GM12878 (cell line): Measurements from ENCODE around the gene UBXN6. TPM values are rescaled to one million over a fixed set of nuclear protein-coding genes. Genes with fewer than 3 reads are reported as not detected.

Source experiments
- BCL11A ChIP-seq: IDR thresholded peaks from 2 replicates; pipeline ENCODE4 v1.6.1; 2011; ENCODE audit warnings: low read depth, low read length
- BHLHE40 ChIP-seq, 2 experiments: fragments of 450-650 bp in 1 of 2; IDR thresholded peaks; 2 replicates each; pipeline ENCODE4 v1.6.1; 2011 to 2017; ENCODE audit warnings: low read depth in 2 of 2, borderline replicate concordance in 1 of 2, improper control_type of control experiment in 1 of 2, low read length in 1 of 2, mild to moderate bottlenecking in 1 of 2
- CEBPB ChIP-seq, 2 experiments: fragments of 150-350 bp in 1 of 2; IDR thresholded peaks; 2 replicates each; pipeline ENCODE4 v1.6.1; 2012 to 2014; ENCODE audit warnings: low read depth in 2 of 2, low read length in 2 of 2, borderline replicate concordance in 1 of 2, inconsistent platforms in 1 of 2
- CREB1 ChIP-seq: IDR thresholded peaks from 2 replicates; pipeline ENCODE4 v1.6.1; 2012; ENCODE audit warnings: low read depth, mild to moderate bottlenecking, inconsistent platforms
- DPF2 ChIP-seq: fragments of 450-650 bp; IDR thresholded peaks from 2 replicates; pipeline ENCODE4 v1.6.1; 2017; ENCODE audit warnings: mild to moderate bottlenecking
- EGR1 ChIP-seq, 2 experiments: IDR thresholded peaks; 1 replicate in 1 of 2; 2 replicates in 1 of 2; pipeline ENCODE4 v1.6.1; 2011 to 2012; ENCODE audit warnings: low read depth in 2 of 2, low read length in 2 of 2, borderline replicate concordance in 1 of 2, mild to moderate bottlenecking in 1 of 2, moderate library complexity in 1 of 2
- ESRRA ChIP-seq: IDR thresholded peaks from 2 replicates; pipeline ENCODE4 v1.6.1; 2012; ENCODE audit warnings: mild to moderate bottlenecking, low read length, improper control_type of control experiment
- FOS ChIP-seq: IDR thresholded peaks from 3 replicates; pipeline ENCODE4 v1.6.1; 2011; ENCODE audit warnings: borderline replicate concordance; ENCODE audit not compliant: insufficient read length; ENCODE audit errors: extremely low read depth
- HDGF ChIP-seq: fragments of 450-650 bp; IDR thresholded peaks from 2 replicates; pipeline ENCODE4 v1.6.1; 2016; ENCODE audit warnings: antibody characterized with exemption
- IRF3 ChIP-seq: fragments of 450-650 bp; IDR thresholded peaks from 2 replicates; pipeline ENCODE4 v1.6.1; 2014; ENCODE audit warnings: mild to moderate bottlenecking
- IRF4 ChIP-seq: IDR thresholded peaks from 2 replicates; pipeline ENCODE4 v1.6.1; 2011; ENCODE audit warnings: low read depth, low read length
- JUNB ChIP-seq: IDR thresholded peaks from 2 replicates; pipeline ENCODE4 v1.6.1; 2016; ENCODE audit warnings: antibody characterized with exemption, mild to moderate bottlenecking
- NFYB ChIP-seq: IDR thresholded peaks from 2 replicates; pipeline ENCODE4 v1.6.1; 2011; ENCODE audit warnings: low read depth, mild to moderate bottlenecking, low read length, improper control_type of control experiment, moderate library complexity; ENCODE audit not compliant: insufficient read depth
- NKRF ChIP-seq: fragments of 450-650 bp; conservative IDR thresholded peaks from 2 replicates; pipeline ENCODE4 v1.6.1; 2017; ENCODE audit warnings: mild to moderate bottlenecking, moderate library complexity
- RUNX3 ChIP-seq: IDR thresholded peaks from 2 replicates; pipeline ENCODE4 v1.6.1; 2012; ENCODE audit warnings: low read length, inconsistent platforms
- SIX5 ChIP-seq: IDR thresholded peaks from 2 replicates; pipeline ENCODE4 v1.6.1; 2011; ENCODE audit warnings: mild to moderate bottlenecking, low read depth, low read length, moderate library complexity; ENCODE audit not compliant: severe bottlenecking
- SREBF2 ChIP-seq: IDR thresholded peaks from 2 replicates; pipeline ENCODE4 v1.6.1; 2012; ENCODE audit warnings: mild to moderate bottlenecking, low read length
- SUZ12 ChIP-seq: fragments of 200-600 bp; sonication (generic); IDR thresholded peaks from one replicate; pipeline ENCODE4 v1.6.1; 2018; ENCODE audit warnings: antibody characterized with exemption, mild to moderate bottlenecking; ENCODE audit not compliant: unreplicated experiment
- USF1 ChIP-seq: IDR thresholded peaks from 2 replicates; pipeline ENCODE4 v1.6.1; 2011; ENCODE audit warnings: borderline replicate concordance, low read depth, mild to moderate bottlenecking, moderate library complexity, mixed read lengths, low read length; ENCODE audit not compliant: insufficient read depth; ENCODE audit errors: extremely low read length
- ZBTB11 ChIP-seq: fragments of 450-650 bp; formaldehyde crosslinking; IDR thresholded peaks from 2 replicates; pipeline ENCODE4 v1.5.0; 2022; ENCODE audit warnings: mild to moderate bottlenecking, missing genetic modification characterization
- ZNF274 ChIP-seq: IDR thresholded peaks from one replicate; pipeline ENCODE4 v1.8.0; 2011; ENCODE audit not compliant: insufficient read length, insufficient read depth
- ZNF622 ChIP-seq: fragments of 450-650 bp; IDR thresholded peaks from 2 replicates; pipeline ENCODE4 v1.6.1; 2017; ENCODE audit warnings: mild to moderate bottlenecking, inconsistent platforms
- ZZZ3 ChIP-seq: IDR thresholded peaks from 2 replicates; pipeline ENCODE4 v1.6.1; 2011; ENCODE audit warnings: low read depth; ENCODE audit not compliant: control insufficient read depth, insufficient read length
- polyA plus RNA-seq, 11 experiments: library from polyadenylated mRNA; depleted of rRNA in 4 of 11; unstranded in 6 of 11; stranded (reverse) in 5 of 11; fragments of >200 nt; fragmentation: Nextera tagmentation in 4 of 11; fragmentation: Illumina TruSeq in 1 of 11; extraction: Ambion mirVana in 4 of 11; extraction: Trizol in 1 of 11; gene quantifications; 1 replicate in 1 of 11; 2 replicates in 10 of 11; pipeline versions ENCODE4 v1.2.1 to v1.2.3, GENCODE V29; 2011 to 2016; ENCODE audit warnings: inconsistent platforms in 2 of 11, missing spikeins in 2 of 11, low read depth in 1 of 11
- total RNA-seq, 4 experiments: library from RNA; depleted of rRNA in 3 of 4; stranded (reverse); fragments of >200 nt in 3 of 4; fragmentation: Illumina TruSeq in 1 of 4; extraction: Trizol in 1 of 4; gene quantifications; 2 replicates each; pipeline versions ENCODE4 v1.2.1 to v1.2.3, GENCODE V29; 2013 to 2021

UBXN6 gene
- total and polyA plus RNA-seq, 10 of the 15 experiments (the other 5 are each of a cell fraction or from before 2014, with no cell fraction given): 0.47 to 50.8 (median 13.0) TPM

GRCh38 chr19:4402171-4403004, 55.2 kb downstream of the UBXN6 start, which contains the start of gene CHAF1A (continued):
- TF ChIP-seq DPF2 (peak; percentile 90), SIX5 (no peak), ZBTB11 (CRISPR knock-in tag) (peak; percentile 59), SUZ12 (no peak), BCL11A (no peak), HDGF (peak; percentile 76; the same call in 1 of the 2 replicates), ZNF622 (no peak), IRF3 (peak; percentile 95), EGR1 (IDR thresholded peaks at IDR 0.05; ENCODE audit: borderline replicate concordance in 1 of 2, low read depth in 2 of 2, low read length in 2 of 2) (peak in 1 of 2 experiments; percentile 8; a peak in 1 of 3 replicates), CREB1 (peak; percentile 98), BHLHE40 (IDR thresholded peaks at IDR 0.05; ENCODE audit: borderline replicate concordance in 1 of 2, low read depth in 2 of 2, low read length in 1 of 2) (peak; percentile 69 to 98; a peak in 3 of 4 replicates), USF1 (peak; percentile 98), ZZZ3 (no peak), IRF4 (no peak), CEBPB (IDR thresholded peaks at IDR 0.05; ENCODE audit: borderline replicate concordance in 1 of 2, low read depth in 2 of 2, low read length in 2 of 2) (no peak), NFYB (peak; percentile 94), ZNF274 (no peak), FOS (peak; percentile 95), ESRRA (no peak), JUNB (no peak), SREBF2 (no peak), NKRF (peak; percentile 100), RUNX3 (no peak)
